ENCODE data around the gene C8A.

The C8A gene

GRCh38 chr1:56965916-56966697 lies 111.5 kb downstream of the C8A start, which contains the start of gene C8B:
Gene C8B, minus strand, starts transcription at chr1:56966015. Its CDS starts 67 bp downstream, at chr1:56965948.
- no peak for DNase-seq (ENCODE audit: low read depth)
- no peak within 1 kb of the TSS for H3K4me3 ChIP-seq (ENCODE audit: low read length)
- TF ChIP-seq CTCF (IDR thresholded peaks at IDR 0.05; ENCODE audit: insufficient read depth, low read depth, low read length, missing control alignments): no peak

- H3K4me3 ChIP-seq (ENCODE audit: low read length): no peak overlapping the region
- no peak for TF ChIP-seq CTCF (IDR thresholded peaks at IDR 0.05; ENCODE audit: insufficient read depth, low read depth, low read length, missing control alignments)
- DNase-seq (ENCODE audit: low read depth): no peak
These were observed 112.1 kb downstream of the C8A start for GRCh38 chr1:56966698-56966999.

GRCh38 chr1:56967355-56967754 lies 112.8 kb downstream of the C8A start:
- no peak overlapping the region for H3K4me3 ChIP-seq (ENCODE audit: low read length)
- TF ChIP-seq CTCF (IDR thresholded peaks at IDR 0.05; ENCODE audit: insufficient read depth, low read depth, low read length, missing control alignments): no peak
- no peak for DNase-seq (ENCODE audit: low read depth)

All from epithelial cell of esophagus (primary cell).